Endothelial cell of umbilical vein (primary cell): Measurements from ENCODE around the gene HCAR3.
"Not testable (repeated sequence)": the region's sequence is repeated elsewhere in the genome, so short reads cannot be mapped to it uniquely, and the experiment has no call there.

Source experiments
- EZH2 ChIP-seq: IDR thresholded peaks from 2 replicates; pipeline ENCODE4 v1.6.1; 2012; ENCODE audit warnings: borderline replicate concordance, low read depth, mild to moderate bottlenecking, moderate library complexity, low read length, inconsistent platforms; ENCODE audit not compliant: severe bottlenecking
- FOS ChIP-seq: IDR thresholded peaks from 2 replicates; pipeline ENCODE4 v1.6.1; 2011; ENCODE audit warnings: mild to moderate bottlenecking, low read length, moderate library complexity, borderline replicate concordance; ENCODE audit not compliant: insufficient read depth
- GATA2 ChIP-seq: IDR thresholded peaks from 2 replicates; pipeline ENCODE4 v1.7.0; 2011; ENCODE audit warnings: low read depth, mild to moderate bottlenecking, moderate library complexity, mixed read lengths, low read length; ENCODE audit not compliant: insufficient read length, insufficient read depth
- POLR2A ChIP-seq: IDR thresholded peaks from 2 replicates; pipeline ENCODE4 v1.6.1; 2012; ENCODE audit warnings: low read depth, mild to moderate bottlenecking, control low read depth, low read length
- POLR2AphosphoS5 ChIP-seq: IDR thresholded peaks from 2 replicates; pipeline ENCODE4 v1.6.1; 2012; ENCODE audit warnings: low read depth, mild to moderate bottlenecking, control low read depth, low read length, moderate library complexity; ENCODE audit not compliant: insufficient read depth
- TF ChIP-seq, protein P1 (sequence below), 2 donors: IDR thresholded peaks; 1 replicate in 1 of 2; 2 replicates in 1 of 2; pipeline ENCODE4 v1.5.1; 2011; ENCODE audit warnings: low read length in 2 of 2, mild to moderate bottlenecking in 2 of 2, moderate library complexity in 2 of 2, control low read depth in 1 of 2, inconsistent platforms in 1 of 2, low read depth in 1 of 2; ENCODE audit not compliant: insufficient read depth in 1 of 2; ENCODE audit errors: extremely low read depth in 1 of 2

DNA sequence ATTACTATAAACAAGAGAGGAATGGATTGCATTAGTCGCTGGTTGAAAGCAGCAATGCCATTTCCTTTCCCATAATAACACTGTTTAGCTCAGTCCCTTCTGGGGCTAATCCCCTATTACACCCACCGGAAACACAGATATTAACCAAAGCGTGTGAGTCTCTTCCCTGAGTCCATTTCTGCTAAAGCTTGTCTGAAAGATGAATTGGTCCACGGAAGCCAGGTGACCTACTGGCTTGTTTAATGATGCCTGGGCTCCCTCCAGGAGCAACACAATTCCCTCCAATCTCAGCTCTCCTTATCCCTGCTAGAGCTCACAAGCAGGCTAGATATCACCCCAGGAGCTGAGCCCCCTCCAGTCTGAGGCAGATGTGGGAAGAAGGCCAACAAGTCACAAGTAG lies 15.1 kb downstream of the HCAR3 start:
- TF ChIP-seq POLR2AphosphoS5, EZH2, GATA2, FOS, POLR2A: not testable (repeated sequence)
- TF ChIP-seq, protein P1, sequence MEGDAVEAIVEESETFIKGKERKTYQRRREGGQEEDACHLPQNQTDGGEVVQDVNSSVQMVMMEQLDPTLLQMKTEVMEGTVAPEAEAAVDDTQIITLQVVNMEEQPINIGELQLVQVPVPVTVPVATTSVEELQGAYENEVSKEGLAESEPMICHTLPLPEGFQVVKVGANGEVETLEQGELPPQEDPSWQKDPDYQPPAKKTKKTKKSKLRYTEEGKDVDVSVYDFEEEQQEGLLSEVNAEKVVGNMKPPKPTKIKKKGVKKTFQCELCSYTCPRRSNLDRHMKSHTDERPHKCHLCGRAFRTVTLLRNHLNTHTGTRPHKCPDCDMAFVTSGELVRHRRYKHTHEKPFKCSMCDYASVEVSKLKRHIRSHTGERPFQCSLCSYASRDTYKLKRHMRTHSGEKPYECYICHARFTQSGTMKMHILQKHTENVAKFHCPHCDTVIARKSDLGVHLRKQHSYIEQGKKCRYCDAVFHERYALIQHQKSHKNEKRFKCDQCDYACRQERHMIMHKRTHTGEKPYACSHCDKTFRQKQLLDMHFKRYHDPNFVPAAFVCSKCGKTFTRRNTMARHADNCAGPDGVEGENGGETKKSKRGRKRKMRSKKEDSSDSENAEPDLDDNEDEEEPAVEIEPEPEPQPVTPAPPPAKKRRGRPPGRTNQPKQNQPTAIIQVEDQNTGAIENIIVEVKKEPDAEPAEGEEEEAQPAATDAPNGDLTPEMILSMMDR (IDR thresholded peaks at IDR 0.05; ENCODE audit: extremely low read depth in 1 of 2, insufficient read depth in 1 of 2, low read depth in 1 of 2, low read length in 2 of 2), result not testable (repeated sequence)
